ENCODE measurements around the gene CNPY1. TPM values are rescaled to one million over a fixed set of nuclear protein-coding genes. Genes with fewer than 3 reads are reported as not detected.

The CNPY1 gene
- total and polyA plus RNA-seq, 8 donors: 0.18 TPM; not detected in 7

- H3K27ac ChIP-seq: no peak overlapping the region
- no peak overlapping the region for H3K4me3 ChIP-seq
- TF ChIP-seq EP300 (IDR thresholded peaks at IDR 0.05): no peak
- TF ChIP-seq POLR2AphosphoS5 (IDR thresholded peaks at IDR 0.05): no peak
- TF ChIP-seq POLR2A (IDR thresholded peaks at IDR 0.05): no peak
- TF ChIP-seq CTCF (IDR thresholded peaks at IDR 0.05): no peak
- no peaks in the 10 kb centered on the region for H3K36me3 ChIP-seq
- peaks cover 0 to 6% (median 2%) of the 10 kb centered on the region in 4 donors for H3K4me1 ChIP-seq
- intact Hi-C loops (cut with DNase I; ENCODE audit: low total_unique reads): no loop called here
- no peaks in the 10 kb centered on the region for H3K9me3 ChIP-seq
- WGBS, 5 donors: 86 to 90% (median 87%) methylated on average over 8 to 16 of the region's 16 CpGs
- no peak for DNase-seq
- H3K27me3 ChIP-seq: peaks cover 0 to 46% (median 0%) of the 10 kb centered on the region in 3 donors
These were observed 31.1 kb upstream of the CNPY1 start for GRCh38 chr7:155577509-155577905.

- Histone ChIP-seq H3K4me3 (peak overlapping the region in 3 of 4 donors; percentile 10 to 26 (median 19)), H3K9me3 (no peaks in the 10 kb centered on the region), H3K36me3 (no peaks in the 10 kb centered on the region), H3K27me3 (peaks cover 0 to 41% (median 0%) of the 10 kb centered on the region in 3 donors), H3K27ac (peak overlapping the region in 1 of 5 donors; percentile 7), H3K4me1 (peaks cover 0 to 6% (median 2%) of the 10 kb centered on the region in 4 donors)
- intact Hi-C loops (cut with DNase I; ENCODE audit: low total_unique reads): no loop called here
- WGBS, 5 donors: 61 to 77% (median 69%) methylated on average over 15 to 17 of the region's 17 CpGs
- TF ChIP-seq POLR2AphosphoS5 (IDR thresholded peaks at IDR 0.05) (no peak), CTCF (IDR thresholded peaks at IDR 0.05) (no peak), EP300 (IDR thresholded peaks at IDR 0.05) (no peak), POLR2A (IDR thresholded peaks at IDR 0.05) (no peak)
- peak; percentile 41 to 72 for DNase-seq
These were observed 30.6 kb upstream of the CNPY1 start for GRCh38 chr7:155576900-155577508.

DNA sequence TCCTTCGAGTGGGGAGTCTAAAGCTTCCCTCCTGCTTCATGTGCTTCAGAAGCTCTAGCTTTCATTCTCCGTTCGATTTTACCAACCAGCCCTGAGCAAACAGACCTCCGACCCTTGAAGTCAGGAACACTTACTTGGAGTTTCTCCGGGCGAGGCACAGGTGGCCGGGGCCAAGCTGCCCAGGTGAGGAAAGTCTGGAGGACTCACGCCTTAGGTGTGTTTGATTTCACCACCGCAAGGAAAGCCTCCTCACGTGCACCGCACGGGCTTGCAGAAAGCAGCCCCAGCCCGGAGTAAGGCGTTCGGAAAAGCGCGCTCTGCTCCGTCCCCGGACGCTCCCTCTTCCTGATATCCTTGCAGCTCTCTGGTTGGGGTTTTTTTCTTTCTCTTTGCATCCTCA lies 30.1 kb upstream of the CNPY1 start:
- Histone ChIP-seq H3K4me1 (peaks cover 0 to 6% (median 2%) of the 10 kb centered on the region in 4 donors), H3K4me3 (peak overlapping the region; percentile 6 to 26 (median 14)), H3K9me3 (no peaks in the 10 kb centered on the region), H3K27me3 (peaks cover 0 to 43% (median 0%) of the 10 kb centered on the region in 3 donors), H3K36me3 (no peaks in the 10 kb centered on the region), H3K27ac (peak overlapping the region in 1 of 5 donors; percentile 7)
- WGBS, 5 donors: 26 to 52% (median 43%) methylated on average over 20 of the region's 20 CpGs
- DNase-seq: peak in 1 of 2 donors; percentile 46
- no peak for TF ChIP-seq CTCF (IDR thresholded peaks at IDR 0.05)
- no peak for TF ChIP-seq POLR2A (IDR thresholded peaks at IDR 0.05)
- no peak for TF ChIP-seq POLR2AphosphoS5 (IDR thresholded peaks at IDR 0.05)
- TF ChIP-seq EP300 (IDR thresholded peaks at IDR 0.05): no peak
- intact Hi-C loops (cut with DNase I; ENCODE audit: low total_unique reads): no loop called here

GRCh38 chr7:155574556-155575290 lies 28.4 kb upstream of the CNPY1 start:
- H3K36me3 ChIP-seq: no peaks in the 10 kb centered on the region
- H3K4me1 ChIP-seq: peaks cover 0 to 6% (median 2%) of the 10 kb centered on the region in 4 donors
- H3K27me3 ChIP-seq: peaks cover 0 to 39% (median 0%) of the 10 kb centered on the region in 3 donors
- H3K4me3 ChIP-seq: no peak overlapping the region
- no peak overlapping the region for H3K27ac ChIP-seq
- no peaks in the 10 kb centered on the region for H3K9me3 ChIP-seq
- no peak for DNase-seq
- intact Hi-C loops (cut with DNase I; ENCODE audit: low total_unique reads): no loop called here
- TF ChIP-seq POLR2AphosphoS5 (IDR thresholded peaks at IDR 0.05) (no peak), EP300 (IDR thresholded peaks at IDR 0.05) (no peak), CTCF (IDR thresholded peaks at IDR 0.05) (no peak), POLR2A (IDR thresholded peaks at IDR 0.05) (no peak)
- WGBS, 5 donors: 83 to 89% (median 88%) methylated on average over 9 to 10 of the region's 10 CpGs

All from stomach (tissue), 9 donors.